GM18867 (cell line): Measurements from ENCODE around the gene RNF115.
"Not testable (repeated sequence)": the region's sequence is repeated elsewhere in the genome, so short reads cannot be mapped to it uniquely, and the experiment has no call there.

Experiments used
- ATAC-seq: cut with Tn5 transposase; IDR thresholded peaks from one replicate; pipeline ENCODE4 v1.9.1; 2021; ENCODE audit warnings: mild to moderate bottlenecking, moderate library complexity; ENCODE audit not compliant: unreplicated experiment

RNF115 gene

DNA sequence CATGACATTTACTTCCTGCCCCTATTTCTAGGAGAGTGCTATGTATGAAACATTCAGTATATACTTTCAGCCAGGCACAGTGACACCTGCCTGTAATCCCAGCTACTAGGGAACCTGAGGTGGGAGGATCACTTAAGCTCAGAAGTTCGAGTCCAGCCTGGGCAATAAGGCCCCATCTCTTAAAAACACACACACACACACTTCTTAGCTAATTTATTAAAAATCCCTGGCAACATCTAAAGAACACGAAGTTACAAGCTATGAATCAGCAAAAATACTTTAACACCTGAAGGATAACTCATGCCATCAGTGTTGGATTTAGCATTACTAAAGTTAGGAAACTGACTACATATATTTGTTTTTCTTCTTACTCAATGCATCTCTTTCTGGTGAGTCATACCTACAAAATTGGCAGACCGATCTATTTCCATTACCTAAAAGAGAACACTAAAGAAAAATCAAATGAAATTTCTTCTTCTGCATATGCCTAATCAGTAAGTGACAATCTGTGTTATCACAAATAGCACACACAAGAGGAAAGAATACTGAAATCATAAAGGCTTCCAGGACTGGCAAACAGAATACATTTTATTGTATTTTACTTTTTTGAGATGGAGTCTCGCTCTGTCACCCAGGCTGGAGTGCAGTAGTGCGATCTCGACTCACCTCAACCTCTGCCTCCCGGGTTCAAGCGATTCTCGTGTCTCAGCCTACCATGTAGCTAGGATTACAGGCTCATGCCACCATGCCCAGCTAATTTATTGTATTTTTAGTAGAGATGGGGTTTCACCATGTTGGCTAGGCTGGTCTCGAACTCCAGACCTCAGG is 41.4 kb downstream of the RNF115 start:
- ATAC-seq = no peak

DNA sequence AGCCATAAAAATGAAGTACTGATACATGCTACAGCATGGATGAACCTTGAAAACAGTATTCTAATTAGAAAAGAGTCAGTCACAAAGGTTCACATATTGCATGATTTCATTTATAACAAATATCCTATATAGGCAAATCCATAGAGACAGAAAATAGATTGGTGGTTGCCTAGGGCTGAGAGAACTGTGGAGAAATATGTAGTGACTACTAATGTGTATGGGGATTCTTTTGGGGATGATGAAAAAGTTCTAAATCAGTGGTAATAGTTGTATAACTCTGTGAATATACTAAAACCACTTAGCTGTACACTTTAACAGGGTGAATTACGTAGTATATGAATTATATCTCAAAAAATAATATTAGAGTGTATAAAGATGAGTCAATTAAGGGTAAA is 45.8 kb downstream of the RNF115 start:
- ATAC-seq = no peak

GRCh38 chr1:145777357-145778145 is 46.3 kb downstream of the RNF115 start:
- no peak for ATAC-seq

- ATAC-seq = no peak
Observed at GRCh38 chr1:145773423-145773822, 50.5 kb downstream of the RNF115 start.

DNA sequence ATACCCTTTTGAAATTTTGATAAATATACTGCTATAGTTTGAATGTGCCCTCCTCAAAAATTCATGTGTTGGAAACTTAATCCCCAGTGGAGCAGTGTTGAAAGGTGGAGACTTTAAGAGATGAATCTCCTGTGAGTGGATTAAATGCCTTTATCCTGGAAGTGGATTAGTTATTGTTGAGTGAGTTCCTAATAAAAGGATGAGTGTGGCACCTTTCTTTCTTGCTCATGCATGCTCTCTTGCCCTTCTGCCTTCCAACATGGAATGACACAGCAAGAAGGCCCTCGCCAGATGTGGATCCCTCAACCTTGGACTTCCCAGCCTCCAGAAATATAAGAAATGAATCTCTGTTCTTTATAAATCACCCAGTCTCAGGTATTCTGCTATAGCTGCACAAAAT is 52.8 kb downstream of the RNF115 start:
- no peak for ATAC-seq

GRCh38 chr1:145768004-145768403 is 55.9 kb downstream of the RNF115 start:
- not testable (repeated sequence) for ATAC-seq

- ATAC-seq = not testable (repeated sequence)
Observed at GRCh38 chr1:145766926-145767325, 57.0 kb downstream of the RNF115 start.

- ATAC-seq = not testable (repeated sequence)
Observed at GRCh38 chr1:145765585-145766360, 58.1 kb downstream of the RNF115 start.

DNA sequence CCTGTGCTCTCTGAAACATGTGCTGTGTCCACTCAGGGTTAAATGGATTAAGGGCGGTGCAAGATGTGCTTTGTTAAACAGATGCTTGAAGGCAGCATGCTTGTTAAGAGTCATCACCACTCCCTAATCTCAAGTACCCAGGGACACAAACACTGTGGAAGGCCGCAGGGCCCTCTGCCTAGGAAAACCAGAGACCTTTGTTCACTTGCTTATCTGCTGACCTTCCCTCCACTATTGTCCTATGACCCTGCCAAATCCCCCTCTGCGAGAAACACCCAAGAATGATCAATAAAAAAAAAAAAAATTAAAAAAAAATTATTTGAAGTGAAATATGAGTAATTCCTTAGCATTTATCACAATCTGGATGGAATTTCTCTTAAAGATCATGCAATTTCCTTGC is 58.8 kb downstream of the RNF115 start:
- not testable (repeated sequence) for ATAC-seq

DNA sequence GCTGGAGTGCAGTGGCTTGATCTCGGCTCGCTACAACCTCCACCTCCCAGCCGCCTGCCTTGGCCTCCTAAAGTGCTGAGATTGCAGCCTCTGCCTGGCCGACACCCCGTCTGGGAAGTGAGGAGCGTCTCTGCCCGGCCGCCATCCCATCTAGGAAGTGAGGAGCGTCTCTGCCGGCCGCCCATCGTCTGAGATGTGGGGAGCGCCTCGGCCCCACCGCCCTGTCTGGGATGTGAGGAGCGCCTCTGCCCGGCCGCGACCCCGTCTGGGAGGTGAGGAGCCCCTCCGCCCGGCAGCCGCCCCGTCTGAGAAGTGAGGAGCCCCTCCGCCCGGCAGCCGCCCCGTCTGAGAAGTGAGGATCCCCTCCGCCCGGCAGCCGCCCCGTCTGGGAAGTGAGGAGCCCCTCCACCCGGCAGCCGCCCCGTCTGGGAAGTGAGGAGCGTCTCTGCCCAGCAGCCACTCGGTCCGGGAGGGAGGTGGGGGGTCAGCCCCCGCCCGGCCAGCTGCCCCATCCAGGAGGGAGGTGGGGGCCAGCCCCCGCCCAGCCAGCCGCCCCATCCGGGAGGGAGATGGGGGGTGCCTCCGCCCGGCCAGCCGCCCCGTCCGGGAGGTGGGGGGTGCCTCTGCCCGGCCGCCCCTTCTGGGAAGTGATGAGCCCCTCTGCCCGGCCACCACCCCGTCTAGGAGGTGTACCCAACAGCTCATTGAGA is 59.5 kb downstream of the RNF115 start:
- not testable (repeated sequence) for ATAC-seq

DNA sequence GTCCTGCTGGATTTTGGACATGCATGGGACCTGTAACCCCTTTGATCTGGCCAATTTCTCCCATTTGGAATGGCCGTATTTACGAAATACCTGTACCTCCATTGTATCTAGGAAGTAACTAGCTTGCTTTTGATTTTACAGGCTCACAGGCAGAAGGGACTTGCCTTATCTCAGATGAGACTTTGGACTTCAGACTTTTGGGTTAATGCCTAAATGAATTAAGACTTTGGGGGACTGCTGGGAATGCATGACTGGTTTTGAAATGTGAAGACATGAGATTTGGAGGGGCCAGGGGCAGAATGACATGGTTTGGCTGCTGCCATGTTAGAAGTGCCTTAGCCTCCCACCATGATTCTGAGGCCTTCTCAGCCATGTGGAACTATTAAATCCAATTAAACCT is 61.9 kb downstream of the RNF115 start:
- ATAC-seq = not testable (repeated sequence)

DNA sequence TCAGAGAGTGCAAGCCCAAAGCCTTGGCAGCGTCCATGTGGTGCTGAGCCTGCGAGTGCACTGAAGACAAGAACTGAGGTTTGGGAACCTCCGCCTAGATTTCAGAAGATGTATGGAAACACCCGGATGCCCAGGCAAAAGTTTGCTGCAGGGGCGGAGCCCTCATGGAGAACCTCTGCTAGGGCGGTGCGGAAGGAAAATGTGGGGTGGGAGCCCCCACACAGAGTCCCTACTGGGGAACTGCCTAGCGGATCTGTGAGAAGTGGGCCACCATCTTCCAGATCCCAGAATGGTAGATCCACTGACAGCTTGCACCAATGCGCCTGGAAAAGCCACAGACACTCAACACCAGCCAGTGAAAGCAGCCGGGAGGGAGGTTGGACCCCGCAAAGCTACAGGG is 62.4 kb downstream of the RNF115 start:
- not testable (repeated sequence) for ATAC-seq

- ATAC-seq = not testable (repeated sequence)
Observed at GRCh38 chr1:145760395-145760949, 63.4 kb downstream of the RNF115 start.

- ATAC-seq = no peak
Observed at GRCh38 chr1:145759721-145760120, 64.2 kb downstream of the RNF115 start.

GRCh38 chr1:145758575-145758974 is 65.3 kb downstream of the RNF115 start:
- no peak for ATAC-seq

- no peak for ATAC-seq
Observed at GRCh38 chr1:145758116-145758515, 65.8 kb downstream of the RNF115 start.

GRCh38 chr1:145757420-145757819 is 66.5 kb downstream of the RNF115 start:
- ATAC-seq = no peak

GRCh38 chr1:145751491-145752037 is 72.3 kb downstream of the RNF115 start:
- ATAC-seq = no peak

GRCh38 chr1:145750426-145750825 is 73.5 kb downstream of the RNF115 start:
- ATAC-seq = no peak
